ENCODE results near the gene RAB15.

The RAB15 gene

DNA sequence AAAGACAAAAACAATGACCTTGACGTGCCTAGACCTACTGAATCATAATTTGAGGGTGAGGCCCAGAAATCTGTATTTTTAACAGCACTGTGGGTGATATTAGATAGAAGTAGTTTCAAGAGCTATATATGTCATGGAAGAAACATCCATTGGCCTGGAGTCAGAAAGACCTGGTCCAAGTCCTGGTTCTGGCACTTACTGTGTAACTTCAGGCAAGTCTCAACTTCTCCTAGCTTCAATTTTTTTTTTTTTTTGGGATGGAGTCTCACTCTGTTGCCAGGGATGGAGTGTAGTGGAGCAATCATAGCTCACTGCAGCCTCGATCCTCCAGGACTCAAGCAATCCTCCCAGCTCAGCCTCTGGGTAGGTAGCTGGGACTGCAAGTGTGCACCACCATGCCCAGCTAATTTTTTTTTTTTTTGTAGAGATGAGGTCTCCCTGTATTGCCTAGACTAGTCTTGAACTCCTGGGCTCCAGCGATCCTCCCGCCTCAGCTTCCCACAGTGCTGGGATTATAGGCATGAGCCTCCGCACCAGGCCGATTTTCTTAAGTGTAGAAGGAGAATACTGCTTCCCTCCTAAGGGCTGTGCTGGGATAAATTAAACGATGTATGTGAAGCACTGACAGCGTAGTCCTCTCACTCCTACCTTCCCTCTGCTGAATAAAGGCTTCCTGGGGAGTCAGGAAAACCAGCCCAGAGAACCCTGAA is 15.3 kb downstream of the RAB15 start:
- in situ Hi-C loops (cut with MboI; ENCODE audit: low sequenced_read_pairs), result no loop called here

DNA sequence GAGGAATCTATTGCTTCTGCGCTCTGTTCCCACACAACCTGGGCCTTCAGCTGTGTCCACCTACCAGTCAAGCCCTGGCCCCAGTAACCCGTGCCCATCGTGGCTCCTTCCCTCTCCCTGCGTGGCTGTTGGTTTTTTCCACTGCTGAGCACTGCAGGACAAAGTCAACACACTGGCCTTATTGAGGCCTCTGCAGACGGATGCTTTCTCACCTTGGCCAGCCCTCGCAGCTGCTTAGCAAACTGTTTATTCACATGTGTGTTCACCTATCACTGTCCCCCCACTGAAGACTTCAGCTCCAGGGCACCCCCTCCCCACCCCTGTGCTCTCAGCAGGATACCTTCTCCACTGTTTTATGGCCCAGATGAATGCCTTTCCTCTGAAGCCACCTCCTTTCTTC is 16.8 kb downstream of the RAB15 start:
- in situ Hi-C loops (cut with MboI; ENCODE audit: low sequenced_read_pairs), result no loop called here

GRCh38 chr14:64954491-64955240 is 17.5 kb downstream of the RAB15 start:
- in situ Hi-C loops (cut with MboI; ENCODE audit: low sequenced_read_pairs), result no loop called here

DNA sequence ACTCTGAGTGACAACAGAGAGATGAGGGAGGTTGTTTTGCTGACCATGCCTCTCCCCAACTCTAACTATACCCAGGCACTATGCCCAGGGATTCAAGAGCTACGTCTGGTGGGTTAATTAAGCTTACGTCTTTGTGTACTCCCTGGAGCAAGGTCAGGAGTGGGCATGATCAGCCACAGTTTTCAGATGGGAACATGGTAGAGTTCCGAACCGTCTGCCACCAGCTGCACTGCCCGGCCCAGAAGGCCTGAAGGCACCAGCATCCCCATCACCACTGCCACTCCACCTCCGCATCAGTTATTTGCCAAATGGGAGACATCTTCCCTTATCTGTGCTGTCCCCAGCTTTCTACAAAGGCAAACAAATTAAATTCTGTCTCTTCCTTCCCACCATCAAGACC is 18.5 kb downstream of the RAB15 start:
- in situ Hi-C loops (cut with MboI; ENCODE audit: low sequenced_read_pairs), result no loop called here

- in situ Hi-C loops (cut with MboI; ENCODE audit: low sequenced_read_pairs), result no loop called here
Measured at GRCh38 chr14:64953310-64953654, 18.9 kb downstream of the RAB15 start.

DNA sequence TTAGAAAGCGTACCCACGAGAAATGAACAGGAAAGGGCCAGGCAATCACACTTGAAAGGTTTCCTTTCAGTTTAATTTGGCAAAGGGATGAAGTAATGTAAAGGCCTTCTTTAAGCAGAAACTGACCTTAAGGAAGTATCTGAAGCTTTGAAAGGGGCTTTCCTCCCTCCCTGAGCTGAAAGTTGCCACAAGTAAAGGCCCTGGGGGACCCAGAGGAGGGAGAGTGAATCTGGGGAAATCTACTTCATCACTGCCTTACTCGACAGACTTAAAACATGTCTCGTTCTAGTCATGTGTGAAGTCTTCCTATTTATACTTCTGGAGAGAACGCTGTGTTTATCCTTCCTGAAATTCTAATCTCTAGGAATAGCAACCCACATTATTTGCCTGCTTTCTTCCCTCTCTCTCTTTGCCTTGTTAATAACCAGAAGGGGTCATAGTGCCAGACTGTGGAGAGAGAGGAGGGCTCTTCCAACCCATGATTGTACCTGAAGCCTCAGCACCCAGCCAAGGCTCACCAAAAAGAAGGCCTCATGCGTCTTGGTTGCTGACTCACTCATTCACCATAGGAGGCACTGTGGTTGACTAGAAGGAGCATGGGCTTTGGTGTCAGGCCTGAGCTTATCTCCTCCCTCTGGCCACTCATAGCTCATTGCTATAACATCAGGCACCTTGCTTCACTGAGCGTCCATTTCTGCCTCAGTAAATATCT is 19.4 kb downstream of the RAB15 start:
- in situ Hi-C loops (cut with MboI; ENCODE audit: low sequenced_read_pairs), result no loop called here

GRCh38 chr14:64951724-64952123 is 20.4 kb downstream of the RAB15 start:
- in situ Hi-C loops (cut with MboI; ENCODE audit: low sequenced_read_pairs), result no loop called here

GRCh38 chr14:64951291-64951690 is 20.8 kb downstream of the RAB15 start:
- in situ Hi-C loops (cut with MboI; ENCODE audit: low sequenced_read_pairs), result no loop called here

DNA sequence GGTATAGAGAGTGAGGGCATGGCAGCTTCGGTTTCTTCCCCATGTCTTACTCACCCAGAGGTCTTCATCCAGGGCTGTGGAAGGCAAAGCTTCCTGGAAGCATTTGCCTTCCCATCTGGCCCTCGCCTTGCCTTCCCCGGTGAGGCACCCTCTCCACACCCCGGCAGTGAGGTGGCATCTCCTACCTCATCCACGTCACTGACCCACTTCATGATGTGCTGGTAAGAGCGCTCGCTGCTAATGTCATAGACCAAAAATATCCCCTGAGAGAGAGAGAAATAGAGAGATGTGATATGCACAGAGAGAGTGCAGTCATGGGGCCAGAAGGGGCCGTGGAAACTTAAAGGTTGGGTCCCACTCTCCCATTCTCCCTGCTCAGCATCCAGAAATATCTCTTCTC is 21.2 kb downstream of the RAB15 start:
- in situ Hi-C loops (cut with MboI; ENCODE audit: low sequenced_read_pairs), result no loop called here

- in situ Hi-C loops (cut with MboI; ENCODE audit: low sequenced_read_pairs), result no loop called here
Measured at GRCh38 chr14:64948612-64949210, 23.4 kb downstream of the RAB15 start.

DNA sequence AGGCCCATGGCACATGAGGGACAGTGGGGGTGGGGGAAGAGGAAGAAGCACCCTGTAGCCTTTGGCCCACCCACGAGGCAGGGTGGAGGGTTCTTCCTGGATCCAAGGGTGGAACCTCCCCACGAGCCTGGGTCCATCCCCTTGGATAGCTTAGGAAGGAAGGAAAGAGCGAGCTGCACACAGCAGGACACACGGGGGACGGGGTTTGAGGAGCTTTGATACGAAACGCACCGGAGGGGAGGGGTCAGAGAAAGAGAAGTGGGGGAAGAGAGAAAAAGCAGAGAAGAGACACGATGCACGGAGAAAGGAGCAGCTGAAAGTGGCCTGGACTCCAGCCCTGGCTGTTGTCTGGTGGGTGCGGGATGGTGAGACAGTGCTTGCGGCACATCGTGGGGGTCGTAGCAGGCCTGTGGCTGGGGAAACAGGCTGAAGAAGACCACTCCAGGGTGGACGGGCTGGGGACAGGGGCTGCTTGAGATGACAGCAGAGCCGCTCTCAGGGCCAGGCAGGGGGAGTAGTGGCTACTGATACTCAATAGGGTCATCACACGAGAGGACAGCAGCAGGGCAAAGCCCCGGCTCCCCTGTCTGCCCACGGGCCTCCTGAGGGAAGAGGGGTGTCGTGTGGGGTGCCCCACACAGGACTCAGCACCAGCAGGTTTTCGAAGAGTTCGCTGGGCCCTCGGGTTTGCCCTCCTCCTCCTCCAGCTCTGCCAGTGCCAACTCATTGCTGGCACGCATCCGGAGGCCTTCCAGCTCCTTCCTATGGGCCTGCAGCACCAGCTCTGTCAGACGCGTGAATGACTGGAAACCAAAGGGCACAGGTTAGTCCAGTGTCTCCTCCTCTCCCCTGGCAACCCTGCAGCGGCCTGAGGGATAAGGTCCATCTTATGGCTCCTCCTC is 24.2 kb downstream of the RAB15 start:
- in situ Hi-C loops (cut with MboI; ENCODE audit: low sequenced_read_pairs), result no loop called here

GRCh38 chr14:64946310-64947045 is 25.7 kb downstream of the RAB15 start:
- in situ Hi-C loops (cut with MboI; ENCODE audit: low sequenced_read_pairs), result no loop called here

- in situ Hi-C loops (cut with MboI; ENCODE audit: low sequenced_read_pairs), result no loop called here
Measured at GRCh38 chr14:64945431-64946178, 26.5 kb downstream of the RAB15 start.

DNA sequence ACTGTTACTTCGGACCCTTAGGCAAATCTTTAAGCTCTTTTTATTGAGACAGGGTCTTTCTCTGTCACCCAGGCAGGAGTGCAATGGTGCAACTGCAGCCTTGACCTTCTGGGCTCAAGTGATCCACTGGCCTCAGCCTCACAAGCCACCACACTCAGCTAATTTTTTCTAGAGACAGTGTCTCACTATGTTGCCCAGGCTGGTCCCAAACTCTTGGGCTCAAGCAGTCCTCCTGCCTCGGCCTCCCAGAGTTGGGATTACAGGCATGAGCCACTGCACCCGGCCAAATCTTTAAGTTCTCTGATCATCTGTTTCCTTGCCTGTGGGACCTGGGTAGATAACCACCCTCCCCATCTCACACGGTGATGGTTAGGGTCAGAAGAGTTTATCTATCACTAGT is 27.3 kb downstream of the RAB15 start:
- in situ Hi-C loops (cut with MboI; ENCODE audit: low sequenced_read_pairs), result no loop called here

DNA sequence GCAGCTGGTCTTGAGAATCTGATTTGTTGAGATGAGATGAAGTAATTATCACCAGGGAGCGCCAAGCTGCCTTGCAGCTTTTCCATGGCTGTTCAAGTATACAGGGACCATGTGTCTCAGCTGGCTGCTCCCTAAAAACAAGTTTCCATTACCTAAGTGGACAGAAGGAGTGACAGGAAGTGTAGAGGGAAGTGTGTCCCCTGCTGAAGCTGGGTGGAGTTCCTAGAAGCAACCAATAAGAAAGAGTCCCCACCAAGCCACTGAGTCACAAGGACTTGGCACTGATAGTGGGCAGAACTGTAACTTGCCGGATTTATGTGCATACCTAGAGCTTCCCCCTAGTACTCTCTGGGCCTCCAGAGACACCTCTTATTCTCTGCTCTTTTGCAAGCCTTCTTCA is 28.1 kb downstream of the RAB15 start:
- in situ Hi-C loops (cut with MboI; ENCODE audit: low sequenced_read_pairs), result no loop called here

DNA sequence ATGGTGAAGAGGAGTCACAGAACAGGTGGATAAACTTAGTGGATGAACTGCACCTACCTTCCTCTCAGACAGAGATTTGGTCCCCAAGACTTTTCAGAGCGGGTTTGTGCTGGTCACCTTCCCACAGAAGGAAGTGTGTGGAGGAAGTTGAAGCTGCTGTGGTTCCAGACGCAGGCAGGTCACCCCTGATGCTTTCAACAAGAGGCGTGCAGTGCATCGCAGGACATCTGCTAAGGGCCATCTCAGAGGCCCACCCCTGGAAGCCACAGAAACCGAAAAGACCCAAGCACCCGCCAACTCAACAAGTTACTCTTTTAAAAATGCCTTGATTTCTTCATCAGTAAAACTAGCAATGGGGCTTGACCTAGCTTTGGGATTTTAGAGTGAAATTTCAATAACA is 28.6 kb downstream of the RAB15 start:
- in situ Hi-C loops (cut with MboI; ENCODE audit: low sequenced_read_pairs), result no loop called here

GRCh38 chr14:64942531-64943111 is 29.5 kb downstream of the RAB15 start, which contains the start of gene GPX2:
GPX2 (minus strand) TSS chr14:64942745; CDS start chr14:64942726, 19 bp downstream.
- in situ Hi-C loops (cut with MboI; ENCODE audit: low sequenced_read_pairs), result no loop called here

GRCh38 chr14:64940336-64940910 is 31.7 kb downstream of the RAB15 start:
- in situ Hi-C loops (cut with MboI; ENCODE audit: low sequenced_read_pairs), result no loop called here
